HG03342 (cell line): ENCODE measurements around the gene SLC38A10.

Experiments used
- ATAC-seq: cut with Tn5 transposase; IDR thresholded peaks from one replicate; pipeline ENCODE4 v1.9.1; 2021; ENCODE audit warnings: mild to moderate bottlenecking, moderate library complexity; ENCODE audit not compliant: unreplicated experiment

Gene SLC38A10

DNA sequence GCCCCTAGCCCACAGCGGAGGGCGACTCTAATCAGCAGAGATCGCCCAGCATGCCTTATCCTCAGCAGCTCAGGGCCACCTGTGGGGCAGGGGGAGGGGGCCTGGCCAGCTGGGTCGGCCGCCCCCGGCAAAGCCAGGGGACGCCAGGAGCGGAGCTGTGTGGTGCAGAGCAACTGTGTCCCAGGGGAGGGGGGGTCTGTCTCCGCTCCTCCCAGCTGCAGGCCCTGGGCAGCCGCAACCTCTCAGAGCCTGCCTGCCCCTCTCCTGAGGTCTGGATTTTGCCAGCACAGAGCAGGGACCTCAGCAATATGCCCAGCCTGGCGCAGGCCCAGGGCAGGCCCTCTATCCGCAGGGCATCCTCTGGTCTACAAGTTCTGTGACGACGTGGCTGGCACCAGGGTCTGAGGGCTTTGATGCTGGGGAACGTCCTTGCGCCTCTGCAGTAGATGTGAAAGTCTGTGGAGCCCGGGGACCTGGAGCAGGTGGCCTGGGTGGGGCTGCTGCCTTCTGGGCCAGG, 36.5 kb upstream of the SLC38A10 start:
- ATAC-seq: no peak

DNA sequence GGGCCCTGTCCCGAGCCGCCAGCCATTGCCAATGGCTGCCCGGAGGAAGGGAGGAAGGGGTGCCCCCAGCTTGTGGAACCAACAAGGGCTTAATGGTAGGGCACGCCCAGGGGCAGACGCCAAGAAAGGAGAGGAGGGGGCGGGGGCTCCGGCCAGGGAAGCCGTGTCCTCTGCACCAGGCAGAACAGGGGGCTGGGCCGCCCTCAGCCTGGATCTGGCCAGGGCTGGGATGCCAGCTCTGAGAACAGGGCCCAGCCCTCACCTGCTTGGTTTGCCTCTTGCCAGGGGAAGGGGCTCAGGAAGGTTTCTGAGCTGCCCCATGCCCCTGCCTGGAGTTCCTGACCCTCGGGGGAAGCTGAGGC, 35.8 kb upstream of the SLC38A10 start:
- no peak for ATAC-seq

DNA sequence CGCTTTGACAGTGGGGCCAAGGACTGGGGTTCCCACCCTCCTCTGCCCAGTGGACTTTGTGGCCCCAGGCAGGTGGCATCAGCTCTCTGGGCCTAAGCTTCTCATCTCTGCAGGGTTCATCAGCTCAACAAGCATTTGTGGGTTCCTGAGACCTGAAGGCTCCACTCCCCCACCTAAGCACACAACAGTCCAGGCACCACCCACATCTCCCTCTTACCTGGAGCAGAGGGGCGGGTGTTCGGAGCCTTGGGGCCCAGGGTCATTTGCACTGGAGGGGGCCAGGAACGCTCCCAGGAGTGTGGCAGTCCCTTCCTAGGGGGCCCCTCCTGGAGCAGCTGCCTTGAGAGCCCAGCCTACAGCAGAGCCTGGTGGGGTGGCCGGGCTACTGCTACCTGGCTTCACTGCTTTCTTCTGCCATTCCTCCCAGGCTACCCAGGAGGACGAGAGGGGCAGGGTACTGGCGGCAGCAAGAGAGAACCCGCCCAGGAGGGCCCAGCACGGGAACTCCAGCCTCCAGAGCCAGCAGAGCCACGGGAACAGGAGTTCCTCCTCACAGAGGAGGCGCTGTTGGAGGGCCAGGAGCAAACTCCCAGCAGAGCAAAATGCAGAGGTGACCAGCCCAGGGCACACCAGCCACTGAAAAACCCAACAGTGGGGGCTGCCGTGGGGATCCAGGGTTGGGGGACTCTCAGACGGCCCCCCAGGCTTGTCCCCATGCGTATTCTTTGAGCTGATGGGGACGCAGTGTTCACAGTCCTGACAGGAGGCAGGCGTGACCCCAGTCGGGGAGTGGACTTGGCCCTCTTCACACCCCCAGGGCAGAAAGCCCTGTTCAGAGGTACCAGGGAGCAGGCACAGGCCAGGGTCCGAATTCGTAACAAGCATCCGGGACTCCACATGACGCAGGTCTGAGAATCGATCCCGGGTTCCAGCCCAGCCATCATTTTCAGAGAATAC, 35.1 kb upstream of the SLC38A10 start:
- ATAC-seq: no peak

DNA sequence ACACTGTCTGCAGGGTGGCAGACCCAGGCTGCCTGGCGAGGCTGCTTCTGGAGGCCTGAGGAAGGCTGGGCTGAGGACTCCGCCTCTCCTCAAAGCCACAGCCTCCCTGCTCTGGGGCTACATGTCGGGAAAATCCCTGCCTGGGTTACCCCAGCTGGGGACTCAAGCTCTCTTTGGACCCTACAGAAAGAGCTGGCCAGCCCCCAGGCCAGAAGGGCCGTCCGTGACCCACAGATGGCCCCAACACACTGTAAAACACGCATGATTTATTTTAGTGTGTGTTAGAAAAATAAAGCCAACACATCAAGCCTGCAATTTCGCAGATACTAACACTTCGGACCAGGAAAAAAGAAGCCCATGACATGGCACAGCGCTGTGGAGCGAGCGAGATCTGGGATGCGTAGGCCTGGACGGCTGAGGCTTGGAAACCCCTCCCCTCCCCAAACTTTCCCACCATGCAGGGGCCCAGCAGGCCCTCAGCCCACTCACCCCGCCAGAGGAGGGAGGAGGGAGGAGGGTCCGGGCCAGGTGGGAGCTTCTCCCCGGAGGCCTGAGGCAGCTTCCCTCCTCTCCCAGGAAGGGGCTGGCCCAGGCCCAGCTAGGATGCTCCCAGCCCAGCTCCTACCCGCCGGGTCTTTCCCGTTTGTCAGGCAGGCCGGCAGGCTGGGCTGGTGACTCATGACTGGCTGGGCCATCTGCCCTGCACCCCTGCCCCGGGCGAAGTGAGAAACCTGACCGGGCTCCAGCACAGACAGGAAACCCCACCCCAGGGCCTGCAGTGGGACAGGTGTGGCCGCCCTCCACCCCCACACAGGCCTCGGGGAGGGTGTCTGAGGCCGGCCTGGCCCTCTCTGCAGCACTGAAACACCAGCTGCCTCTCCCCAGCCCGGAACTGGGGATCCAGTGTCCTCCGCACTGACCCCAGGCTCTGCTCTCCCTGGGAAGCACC, 34.1 kb upstream of the SLC38A10 start:
- no peak for ATAC-seq

DNA sequence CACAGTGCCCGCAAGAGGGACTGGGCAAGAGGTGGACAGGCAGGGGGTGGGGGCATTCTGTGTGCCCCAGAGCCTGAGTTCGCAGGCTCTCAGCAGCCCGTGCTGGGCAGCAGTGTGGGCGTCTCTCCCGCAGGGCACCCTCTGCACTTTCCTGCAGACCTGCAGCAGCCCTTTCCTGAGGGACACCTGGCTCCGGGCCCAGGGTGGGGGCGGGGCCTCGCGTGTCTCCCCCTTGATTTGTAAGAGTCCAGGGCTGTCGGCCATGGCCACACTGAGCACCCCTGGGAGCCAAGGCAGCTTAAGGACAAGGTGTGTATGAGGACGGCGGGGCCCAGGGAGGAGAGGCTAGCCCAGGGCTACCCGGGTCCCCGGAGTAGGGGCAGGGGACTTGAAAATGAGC, 33.4 kb upstream of the SLC38A10 start:
- no peak for ATAC-seq

DNA sequence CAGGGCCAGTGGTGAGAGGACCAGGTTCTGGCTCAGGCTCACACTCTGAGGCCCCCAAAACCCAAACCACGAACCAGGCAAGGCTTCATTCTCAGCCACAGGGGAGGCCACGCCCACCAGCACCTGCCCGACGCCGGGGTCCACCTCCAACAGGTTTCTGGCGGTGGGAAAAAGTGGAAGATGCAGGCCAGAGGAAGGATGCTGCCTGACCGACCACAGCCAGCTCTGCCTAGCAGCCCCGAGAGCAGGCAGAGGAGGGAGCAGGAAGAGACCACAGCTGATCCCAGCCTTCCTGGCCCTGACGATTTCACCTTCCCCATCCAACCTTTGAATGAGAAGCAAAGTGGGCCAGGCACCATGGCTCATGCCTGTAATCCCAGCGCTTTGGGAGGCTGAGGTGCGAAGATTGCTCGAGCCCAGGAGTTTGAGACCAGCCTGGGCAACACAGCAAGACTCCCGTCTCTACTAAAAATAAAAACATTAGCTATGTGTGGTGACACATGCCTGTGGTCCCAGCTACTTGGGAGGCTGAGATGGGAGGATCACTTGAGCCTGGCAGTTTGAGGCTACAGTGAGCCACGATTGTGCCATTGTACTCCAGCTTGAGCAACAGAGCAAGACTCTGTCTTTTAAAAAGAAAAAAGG, 30.7 kb upstream of the SLC38A10 start:
- ATAC-seq: no peak

DNA sequence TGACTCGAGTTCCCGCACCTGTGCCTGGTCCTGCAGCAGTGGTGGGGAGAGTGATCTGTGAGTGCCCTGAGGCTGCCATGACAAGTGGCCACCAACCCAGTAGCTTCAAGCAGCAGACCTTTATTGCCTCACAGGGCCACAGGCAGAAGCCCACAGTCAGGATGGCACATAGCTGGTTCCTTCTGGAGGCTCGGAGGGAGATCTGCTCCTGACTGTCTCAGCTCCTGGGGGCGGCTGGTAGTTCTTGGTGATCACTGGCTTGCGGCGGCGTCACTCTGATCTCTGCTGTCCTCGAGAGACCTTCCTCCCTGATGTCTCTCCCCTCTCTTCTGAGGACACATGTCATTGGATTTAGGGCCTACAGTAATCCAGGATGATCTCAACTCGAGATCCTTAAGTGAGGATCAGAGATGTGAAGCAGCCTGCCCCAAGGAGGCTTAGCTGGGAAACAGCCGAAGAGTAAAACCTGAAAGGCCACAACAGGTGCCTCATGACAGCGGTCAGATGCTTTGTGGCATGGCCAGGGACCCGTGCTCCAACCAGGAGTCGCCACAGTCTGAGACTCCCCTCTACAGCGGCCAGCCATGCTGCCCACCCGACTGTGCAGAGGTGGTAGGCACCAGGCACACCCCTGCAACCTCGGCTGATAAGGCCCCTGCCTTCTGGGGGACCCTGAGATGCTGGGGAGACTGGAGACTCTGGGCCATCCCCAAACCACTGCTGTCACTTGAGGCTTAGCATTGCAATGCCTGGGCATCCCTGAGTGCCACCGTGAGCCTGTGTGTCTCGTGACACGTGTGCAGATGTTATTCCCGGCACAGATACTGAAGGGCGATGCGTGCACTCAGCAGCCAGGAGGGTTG, 30.0 kb upstream of the SLC38A10 start:
- ATAC-seq: no peak

DNA sequence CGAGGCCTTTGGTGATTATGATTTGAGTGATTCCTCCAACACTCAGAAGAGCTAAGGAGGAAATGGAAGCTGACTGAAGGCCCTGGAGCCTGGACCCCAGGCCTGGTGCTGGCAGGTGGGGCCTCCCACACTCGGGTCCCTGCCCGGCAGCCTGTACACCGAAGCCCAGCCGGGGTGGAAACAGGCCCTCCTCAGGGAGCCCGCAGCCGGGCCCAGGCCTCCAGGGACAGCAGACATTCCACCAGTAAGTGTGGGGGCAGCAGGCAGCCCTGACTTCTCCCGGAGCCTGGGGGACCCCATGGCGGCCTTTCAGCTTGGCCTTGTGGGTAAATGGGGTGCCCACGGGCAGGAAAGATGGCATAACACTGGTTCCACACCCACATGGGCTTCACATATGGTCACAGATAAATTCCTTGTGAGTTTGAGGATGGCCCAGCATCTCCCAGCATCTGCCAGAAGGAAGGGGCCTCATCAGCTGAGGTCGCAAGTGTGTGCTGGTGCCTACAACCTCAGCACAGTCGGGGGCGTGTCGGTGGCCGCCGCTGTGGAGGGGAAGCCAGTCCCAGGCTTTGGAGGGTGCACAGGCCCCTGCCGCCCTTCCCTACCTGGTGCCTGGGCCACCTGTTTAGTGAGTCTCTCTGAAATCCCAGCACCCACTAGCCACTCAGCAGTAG, 29.2 kb upstream of the SLC38A10 start:
- ATAC-seq: no peak

DNA sequence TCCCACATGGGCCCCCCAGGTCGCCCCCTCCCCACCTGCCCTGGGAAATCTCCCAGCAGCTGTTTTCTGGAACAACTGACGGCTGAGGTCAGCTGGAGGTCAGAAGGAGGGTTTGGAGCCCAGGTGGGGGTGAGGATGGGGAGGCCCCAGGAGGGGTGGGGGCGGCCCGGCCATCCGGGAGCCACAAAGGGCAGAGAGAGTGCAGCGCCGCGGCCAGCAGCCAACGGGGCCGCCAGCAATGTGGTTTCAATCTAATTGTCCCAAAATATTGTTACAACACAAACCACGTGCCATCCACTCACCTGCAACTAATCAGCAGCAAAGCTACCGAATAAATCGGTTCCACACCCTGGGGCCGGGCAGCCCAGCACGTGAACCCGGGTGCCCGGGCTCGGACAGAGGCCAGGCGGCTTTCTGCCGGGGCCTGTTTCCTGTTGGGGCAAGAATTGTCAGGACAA, 28.3 kb upstream of the SLC38A10 start:
- ATAC-seq: no peak

DNA sequence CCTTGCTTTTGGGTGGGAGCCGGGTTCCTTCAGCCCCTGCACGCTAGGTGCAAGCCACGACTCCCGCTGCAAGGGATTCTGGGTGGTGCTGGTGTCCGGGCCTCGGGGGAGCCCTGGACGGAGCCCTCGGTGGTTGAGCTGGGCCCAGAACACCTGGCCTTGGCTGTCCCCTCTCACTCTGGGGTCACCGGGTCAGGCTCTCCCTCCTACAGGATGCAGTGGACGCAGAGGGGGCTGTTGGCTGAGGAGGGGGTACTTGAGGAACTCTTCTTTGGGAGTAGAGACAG, 27.9 kb upstream of the SLC38A10 start:
- ATAC-seq: no peak

DNA sequence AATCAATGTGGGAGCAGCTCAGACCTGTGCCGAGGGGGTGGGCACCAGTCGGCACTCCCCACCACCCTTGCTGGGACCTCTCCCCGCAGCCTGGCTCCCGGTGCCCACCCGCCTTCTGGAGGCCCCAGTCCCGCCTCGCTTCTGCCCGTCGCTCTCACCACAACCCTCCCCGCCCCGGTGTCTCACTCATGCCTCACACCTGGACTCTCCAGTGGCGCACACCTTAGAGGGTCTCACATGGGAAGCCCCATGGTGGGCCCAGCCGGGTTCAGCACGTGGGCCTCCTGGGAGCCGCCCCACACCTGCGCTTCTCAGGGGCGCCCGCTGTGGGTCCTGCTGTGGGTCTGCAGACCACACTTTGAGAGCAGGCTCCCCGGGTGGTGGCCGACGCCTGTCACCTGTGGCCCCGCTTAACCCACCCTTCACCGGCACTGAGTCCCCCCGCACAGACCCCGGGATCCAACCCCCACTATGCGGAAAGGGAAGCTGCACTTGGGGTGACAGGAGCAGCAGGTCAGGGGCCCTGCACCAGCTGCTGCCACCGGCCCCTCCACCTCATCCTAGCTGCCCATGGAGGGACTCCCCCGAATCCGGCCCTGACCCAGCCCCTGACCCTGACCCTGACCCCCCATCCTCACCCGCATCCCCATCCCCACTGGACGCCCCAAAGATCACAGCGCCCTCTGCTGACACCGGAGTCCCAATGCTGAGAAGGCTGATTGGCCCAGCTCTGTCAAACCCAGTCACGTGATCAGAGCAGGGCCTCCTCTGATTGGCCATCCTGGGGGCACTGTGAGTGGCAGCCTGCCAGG, 27.4 kb upstream of the SLC38A10 start:
- ATAC-seq: no peak

DNA sequence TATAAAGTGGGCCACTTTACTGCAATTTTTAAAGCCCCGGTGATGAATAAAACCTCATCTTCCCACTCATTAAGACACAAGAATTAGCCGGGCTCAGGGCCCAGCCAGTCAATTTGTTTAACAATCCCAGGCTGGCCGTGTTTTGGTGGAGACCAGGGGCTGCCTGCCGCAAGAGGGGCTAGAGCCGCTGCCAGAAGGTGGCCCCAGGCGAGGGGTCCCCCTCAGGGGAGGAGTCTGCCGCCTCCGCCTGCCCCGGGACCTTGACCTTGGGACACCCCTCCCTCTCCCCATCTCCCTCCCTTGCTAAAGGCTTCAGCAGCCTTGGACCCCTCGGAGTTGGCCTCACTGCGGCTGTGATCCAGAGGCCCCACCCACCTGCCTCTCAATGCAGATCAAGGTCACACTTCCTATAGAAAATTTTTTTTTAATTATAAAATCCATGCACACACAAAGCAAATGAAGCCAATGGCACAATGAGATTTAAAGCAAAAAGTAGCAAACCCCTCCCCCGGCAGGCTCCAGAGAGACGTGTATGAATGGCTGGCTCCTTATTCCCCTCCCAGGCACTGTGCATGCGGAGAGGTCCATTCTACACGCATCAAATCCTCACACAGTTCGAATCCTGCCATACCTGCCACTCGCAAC, 23.0 kb upstream of the SLC38A10 start:
- ATAC-seq: no peak

DNA sequence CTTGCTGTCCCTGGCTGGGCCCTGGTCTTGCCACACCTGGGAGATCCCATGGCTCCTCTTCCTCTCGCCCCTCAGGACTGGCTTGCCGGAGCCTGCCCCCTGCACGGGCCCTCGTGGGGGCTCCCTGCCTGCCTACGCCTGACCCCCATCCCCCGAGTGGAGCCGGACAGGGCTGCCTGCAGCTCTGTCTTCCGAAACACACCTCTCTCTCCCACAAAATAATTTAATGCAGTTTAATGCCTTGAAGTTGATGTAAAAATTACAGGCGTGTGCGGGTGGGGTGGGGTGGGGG, 22.4 kb upstream of the SLC38A10 start:
- no peak for ATAC-seq

DNA sequence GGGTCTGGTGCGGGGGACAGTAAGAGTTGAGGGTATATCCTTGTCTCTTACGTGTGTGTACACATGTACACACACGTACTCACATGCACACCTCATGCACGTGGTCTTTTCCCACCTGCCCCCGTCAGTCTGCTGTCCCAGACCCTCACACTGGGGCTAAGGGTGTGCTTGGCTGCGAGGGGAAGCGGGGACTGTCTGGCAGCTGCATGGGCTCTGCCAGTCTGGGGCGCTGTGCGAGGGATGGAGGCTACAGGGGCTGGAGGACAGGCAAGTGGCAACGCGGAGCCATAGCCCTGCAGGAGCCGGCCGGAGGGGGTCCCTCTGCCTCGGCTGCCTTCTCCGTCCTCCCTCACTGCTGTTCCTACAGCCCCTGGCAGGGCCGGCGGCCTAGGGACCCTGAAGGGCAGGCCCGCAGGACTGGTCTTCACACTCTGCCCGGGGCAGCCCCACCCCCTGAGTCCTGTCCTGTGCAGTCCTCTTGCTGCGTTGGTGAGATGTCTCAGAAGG, 20.8 kb upstream of the SLC38A10 start:
- no peak for ATAC-seq

DNA sequence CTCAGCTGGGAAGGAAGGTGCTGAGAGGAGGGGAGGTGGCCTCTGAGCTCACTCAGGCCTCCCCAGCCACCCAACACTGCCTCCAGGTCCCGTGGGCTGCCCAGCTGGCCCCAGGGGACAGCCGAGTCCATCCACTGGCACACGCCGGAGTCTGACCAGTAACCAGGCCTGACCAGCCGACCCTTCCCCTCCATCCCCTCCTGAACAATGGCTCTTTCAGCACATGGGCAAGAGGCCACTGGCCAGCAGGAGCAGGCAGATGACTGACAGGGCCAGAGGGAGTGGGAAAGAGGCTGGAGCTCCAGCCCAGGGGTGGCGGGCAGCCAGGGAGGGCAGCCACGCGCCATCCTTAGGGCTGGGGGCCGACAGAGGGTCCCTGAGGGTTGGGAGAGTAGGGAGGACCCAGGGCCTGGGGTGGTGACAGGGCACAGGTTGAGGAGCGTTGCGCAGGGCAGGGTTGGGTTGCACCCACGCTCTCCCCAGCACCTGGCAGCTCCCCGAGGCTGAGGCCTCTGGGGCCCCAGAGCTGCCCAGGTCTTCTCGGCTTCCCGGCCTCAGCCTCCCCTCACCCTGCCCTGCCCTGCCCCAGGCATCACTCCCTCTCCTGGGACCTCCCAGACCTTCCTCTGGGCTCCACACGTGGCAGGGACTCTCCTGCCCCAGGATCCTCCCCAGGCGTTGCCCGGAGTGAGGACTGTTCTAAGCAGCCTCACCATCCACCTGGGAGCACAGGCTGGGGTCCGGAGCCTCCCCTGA, 20.2 kb upstream of the SLC38A10 start:
- no peak for ATAC-seq

DNA sequence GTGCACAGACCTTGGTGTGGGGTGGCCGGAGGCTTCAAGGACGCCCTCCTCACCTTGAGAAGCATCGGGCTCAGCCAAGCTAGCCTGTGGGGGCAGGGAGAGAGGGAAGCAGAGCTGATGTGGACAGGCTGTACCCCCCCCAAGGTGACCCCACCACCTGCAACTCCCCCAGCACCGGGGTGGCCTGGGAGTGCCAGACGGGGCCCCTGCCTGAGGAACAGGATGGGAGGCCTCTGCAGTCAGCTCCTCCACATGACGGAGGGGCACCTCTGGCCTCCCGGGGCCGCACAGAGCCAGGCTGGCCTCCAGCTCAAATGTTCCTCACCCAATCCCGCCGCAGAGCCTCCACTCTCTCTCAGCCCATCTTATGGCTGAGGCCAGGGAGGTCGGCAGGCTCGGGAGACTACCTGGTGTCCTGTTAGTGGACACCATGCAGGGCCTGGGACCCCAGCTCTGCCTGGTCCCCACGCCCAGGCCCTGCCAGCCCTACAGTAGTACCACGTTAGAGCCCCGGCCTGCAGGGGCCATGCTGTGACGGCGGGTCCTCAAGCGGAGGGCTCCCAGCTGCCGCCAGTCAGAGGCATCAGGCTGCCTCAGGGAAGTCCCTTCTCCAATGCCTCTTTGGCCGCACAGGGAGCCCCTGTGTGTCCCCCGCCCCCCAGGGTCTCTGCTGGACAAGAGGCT, 19.4 kb upstream of the SLC38A10 start:
- ATAC-seq: no peak

DNA sequence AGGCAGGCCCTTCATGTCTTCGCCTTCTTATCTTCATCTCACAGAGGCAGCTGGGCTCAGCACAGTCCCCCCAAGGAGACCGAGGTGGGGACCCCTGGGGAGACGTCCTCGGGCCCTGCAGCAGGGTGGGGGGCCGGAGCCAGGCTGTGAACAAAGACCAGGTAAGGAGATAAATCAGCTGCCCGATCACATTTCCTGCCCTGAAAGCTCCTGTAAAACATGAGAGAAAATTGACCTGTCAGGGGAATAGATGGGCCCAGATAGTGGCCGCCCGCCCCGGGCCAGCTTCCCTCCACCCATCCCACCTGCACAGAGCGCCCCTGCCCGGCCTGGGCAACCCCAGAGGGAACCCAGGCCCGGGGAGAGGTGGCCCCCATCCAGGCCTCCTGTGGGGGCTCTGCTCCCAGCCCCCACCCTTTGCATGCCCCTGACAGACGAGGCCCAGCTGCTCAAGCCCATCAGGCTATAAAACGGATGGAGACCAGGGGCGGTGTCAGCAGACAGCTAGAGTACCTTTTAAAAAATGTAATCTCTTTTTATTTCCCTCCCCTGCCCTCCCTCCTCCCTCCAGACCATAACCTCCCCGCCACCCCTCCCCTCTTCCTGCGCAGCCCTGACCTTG, 18.8 kb upstream of the SLC38A10 start:
- ATAC-seq: no peak
